SW 1271 (cell line): ENCODE measurements around the gene DHX34.
A peak's percentile ranks its signal among the peaks of the same experiment; 100 is the strongest.
"Not testable (repeated sequence)": the region's sequence is repeated elsewhere in the genome, so short reads cannot be mapped to it uniquely, and the experiment has no call there.

Experiments used
- DNase-seq, 2 experiments: peaks; one replicate each; lab custom pipeline; 2025; lab: John Stamatoyannopoulos, UW

Gene DHX34

DNA sequence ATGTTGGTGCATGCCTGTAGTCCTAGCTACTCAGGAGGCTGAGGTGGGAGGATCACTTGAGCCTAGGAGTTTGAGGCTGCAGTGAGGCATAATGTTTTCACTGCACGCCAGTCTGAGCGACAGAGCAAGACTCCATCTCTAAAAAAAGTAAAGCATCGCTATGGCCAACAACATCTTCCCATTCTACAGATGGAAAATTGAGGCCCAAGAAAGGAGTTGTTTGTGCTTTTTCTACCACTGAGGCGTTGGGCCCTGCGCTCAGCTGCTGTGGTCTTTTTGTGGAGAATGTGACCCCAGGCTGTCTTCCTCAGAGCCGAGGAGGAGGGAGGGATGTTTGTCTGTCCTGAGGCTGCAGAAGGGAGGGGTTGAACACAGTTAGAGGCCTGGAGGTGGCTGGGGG lies 17.6 kb upstream of the DHX34 start:
- no peak for DNase-seq

DNA sequence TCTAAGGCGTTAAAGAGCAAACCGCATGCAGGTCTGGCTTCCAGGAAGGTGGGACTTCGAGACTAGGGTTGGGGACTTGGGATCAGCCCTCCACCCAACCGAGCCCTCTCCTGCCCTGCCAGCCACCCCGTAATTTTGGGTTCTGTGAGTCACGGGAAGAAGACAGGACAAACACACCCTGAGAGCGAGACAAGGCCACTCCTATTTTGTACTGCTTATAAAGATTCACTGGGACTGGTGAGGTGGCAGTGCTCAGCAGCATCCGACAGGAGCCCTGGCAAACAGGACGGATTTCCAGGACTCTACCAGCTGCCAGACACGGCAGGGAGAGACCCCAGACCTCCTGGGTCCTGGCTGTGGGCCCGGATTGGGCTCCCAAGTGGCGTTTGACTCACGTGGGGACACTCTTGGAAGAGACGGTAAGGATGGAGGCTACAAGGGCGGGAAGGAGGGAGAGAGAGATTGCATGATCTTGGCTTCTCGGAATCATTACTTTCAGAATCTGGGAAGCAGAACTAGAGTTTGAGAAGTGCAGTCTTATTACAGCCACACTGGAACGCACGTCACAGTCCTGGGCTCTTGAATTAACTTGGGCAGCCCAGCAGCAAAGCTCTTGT lies 17.1 kb upstream of the DHX34 start, which contains the start of gene C5AR2:
Gene C5AR2 (plus strand): TSS at position 245 of the 617 bp plus-strand sequence. CDS start 8,625 bp downstream, outside the sequence.
- no peak for DNase-seq

DNA sequence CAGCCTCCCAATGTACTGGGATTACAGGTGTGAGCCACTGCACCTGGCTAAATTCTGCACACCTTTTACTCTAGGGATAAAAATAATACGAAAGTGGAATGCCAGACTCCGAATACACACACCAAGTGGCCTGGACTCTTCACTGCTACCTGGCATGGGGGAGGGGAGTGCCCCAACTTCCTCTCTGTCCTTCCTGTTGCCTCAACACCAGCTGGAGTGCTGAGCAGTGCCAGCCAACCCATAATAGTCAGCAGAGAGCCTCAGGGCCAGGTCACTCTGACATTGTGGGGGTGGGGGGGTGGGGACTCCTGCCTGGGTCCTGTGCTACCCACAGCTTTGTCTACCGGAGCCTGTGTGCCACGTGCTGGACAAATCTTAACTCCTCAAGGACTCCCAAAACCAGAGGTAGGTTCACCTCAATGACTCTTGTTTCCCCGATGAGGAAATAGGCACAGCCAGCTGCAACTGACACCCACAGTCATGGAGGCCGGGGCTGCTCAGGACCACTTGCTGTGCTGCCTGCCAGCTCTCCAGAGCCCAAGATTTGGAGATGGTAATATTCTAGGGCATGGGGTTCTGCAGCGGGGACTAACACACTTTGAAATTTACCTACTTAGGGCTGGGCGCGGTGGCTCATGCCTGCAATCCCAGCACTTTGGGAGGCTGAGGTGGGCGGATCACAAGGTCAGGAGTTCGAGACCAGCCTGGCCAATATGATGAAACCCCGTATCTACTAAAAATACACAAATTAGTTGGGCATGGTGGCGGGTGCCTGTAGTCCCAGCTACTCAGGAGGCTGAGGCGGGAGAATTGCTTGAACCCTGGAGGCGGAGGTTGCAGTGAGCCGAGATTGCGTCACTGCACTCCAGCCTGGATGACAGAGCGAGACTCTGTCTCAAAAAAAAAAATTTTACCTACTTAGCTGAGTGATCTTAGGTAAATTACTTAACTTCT lies 12.1 kb upstream of the DHX34 start:
- DNase-seq = not testable (repeated sequence)

DNA sequence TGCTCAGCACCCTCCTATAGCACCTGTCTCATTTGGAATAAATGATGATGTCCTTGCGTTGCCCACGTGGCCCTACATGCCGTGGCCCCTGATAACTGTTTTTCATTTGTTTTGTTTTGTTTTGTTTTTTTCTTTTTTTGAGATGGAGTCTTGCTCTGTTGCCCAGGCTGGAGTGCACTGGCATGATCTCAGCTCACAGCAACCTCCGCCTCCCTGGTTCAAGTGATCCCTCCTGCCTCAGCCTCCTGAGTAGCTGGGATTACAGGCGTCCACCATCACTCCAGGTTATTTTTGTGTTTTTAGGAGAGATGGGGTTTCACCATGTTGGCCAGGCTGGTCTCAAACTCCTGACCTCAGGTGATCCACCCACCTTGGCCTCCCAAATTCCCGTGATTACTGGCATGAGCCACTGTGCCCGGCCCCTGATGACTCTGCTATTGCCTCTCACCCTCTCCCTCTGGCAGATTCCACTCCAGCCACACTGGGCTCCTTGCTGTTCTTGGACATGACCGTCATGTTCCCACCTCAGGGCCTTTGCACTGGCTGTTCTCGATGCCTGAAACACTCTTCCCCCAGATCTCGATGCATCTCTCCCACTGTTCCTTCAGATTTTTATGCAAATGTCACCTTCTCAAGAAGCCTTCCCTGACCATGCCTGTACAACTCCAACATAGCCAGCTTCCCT lies 9.8 kb upstream of the DHX34 start:
- no peak for DNase-seq

DNA sequence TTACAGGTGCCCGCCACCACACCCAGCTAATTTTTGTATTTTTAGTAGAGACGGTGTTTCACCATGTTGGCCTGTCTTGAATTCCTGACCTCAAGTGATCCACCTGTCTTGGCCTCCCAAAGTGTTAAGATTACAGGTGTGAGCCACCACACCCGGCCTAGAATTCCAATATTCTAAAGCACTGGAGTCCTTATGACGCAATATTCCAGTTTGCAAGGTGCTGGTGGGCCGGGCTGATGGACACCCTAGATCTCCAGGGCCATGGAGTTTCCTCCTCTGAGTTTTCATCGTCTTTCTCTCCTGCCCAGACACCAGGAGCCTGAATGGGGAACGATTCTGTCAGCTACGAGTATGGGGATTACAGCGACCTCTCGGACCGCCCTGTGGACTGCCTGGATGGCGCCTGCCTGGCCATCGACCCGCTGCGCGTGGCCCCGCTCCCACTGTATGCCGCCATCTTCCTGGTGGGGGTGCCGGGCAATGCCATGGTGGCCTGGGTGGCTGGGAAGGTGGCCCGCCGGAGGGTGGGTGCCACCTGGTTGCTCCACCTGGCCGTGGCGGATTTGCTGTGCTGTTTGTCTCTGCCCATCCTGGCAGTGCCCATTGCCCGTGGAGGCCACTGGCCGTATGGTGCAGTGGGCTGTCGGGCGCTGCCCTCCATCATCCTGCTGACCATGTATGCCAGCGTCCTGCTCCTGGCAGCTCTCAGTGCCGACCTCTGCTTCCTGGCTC lies 8.5 kb upstream of the DHX34 start:
- DNase-seq = no peak

DNA sequence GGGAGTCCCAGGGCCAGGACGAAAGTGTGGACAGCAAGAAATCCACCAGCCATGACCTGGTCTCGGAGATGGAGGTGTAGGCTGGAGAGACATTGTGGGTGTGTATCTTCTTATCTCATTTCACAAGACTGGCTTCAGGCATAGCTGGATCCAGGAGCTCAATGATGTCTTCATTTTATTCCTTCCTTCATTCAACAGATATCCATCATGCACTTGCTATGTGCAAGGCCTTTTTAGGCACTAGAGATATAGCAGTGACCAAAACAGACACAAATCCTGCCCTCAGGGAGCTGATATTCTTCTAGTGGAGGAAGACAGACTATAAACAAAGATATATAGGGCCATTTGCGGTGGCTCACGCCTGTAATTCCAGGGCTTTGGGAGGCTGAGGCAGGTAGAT lies 7.4 kb upstream of the DHX34 start:
- no peak for DNase-seq

DNA sequence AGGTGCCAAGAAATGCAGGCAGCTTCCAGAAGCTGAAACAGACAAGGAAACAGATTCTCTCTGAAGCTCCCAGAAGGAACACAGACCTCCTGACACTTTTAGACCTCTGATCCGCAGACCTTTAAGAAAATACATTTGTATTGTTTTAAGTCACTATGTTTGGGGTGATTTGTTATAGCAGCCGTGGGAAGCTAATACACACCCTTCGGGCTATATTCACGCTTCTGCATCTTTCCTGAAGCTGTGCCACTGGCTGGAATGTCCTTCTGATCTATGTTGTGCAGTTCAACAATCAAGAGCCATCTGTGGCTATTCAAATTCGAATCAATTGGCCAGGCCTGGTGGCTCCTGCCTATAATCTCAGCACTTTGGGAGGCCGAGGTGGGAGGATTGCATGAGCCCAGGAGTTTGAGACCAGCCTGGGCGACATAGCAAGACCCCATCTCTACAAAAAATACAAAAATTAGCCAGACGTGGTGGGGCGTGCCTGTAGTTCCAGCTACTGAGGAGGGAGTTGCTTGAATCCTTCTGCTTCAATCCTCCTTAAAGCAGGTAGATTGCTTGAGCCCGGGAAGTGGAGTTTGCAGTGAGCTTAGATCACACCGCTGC lies 5.8 kb upstream of the DHX34 start:
- no peak for DNase-seq

DNA sequence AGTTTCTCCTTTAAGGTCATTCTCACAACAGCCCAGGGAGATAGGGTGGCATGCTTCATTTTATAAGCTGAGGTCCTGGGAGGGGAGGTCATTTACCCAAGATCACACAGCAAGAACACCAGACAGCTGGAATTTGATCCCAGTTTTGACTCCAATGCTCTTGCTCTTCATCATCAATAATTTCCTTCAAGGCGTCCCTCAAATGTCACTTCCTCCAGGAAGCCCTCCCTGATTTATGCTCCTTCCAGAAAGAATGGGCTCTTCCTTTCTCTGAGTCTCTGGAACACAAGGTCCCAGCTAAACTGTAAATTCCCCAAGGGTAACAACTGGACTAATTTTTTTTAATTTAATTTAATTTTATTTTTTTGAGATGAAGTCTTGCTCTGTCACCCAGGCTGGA lies 4.7 kb upstream of the DHX34 start:
- DNase-seq = no peak

DNA sequence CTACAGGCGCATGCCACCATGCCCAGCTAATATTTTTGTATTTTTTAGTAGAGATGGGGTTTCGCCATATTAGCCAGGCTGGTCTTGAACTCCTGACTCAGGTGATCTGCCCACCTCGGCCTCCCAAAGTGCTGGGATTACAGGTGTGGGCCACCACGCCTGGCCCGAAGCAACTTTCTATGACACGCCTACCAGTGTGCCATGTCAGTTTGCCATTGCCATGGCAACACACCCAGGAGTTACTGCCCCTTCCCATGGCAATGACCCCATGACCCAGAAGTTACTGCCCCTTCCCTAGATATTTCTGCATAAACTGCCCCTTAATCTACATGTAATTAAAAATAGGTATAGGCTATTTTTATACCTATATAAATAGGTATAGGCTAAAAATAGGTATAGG lies 3.1 kb upstream of the DHX34 start:
- not testable (repeated sequence) for DNase-seq

DNA sequence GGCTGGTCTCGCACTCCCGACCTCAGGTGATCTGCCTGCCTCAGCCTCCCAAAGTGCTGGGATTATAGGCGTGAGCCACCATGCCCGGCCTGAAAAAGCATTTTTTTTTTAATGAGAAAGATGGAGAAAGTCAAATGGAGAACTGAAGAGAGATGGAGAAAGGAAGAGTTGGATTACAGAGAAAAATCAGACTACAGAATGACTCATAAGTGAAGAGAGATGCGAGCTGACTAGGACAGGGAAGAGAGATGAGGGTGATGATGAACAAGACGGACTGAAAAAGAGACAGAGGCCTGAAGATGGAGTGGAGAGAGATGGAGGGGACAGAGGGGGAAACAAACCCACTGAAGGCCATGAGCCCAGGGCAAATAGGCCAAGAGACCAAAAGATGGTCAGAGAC lies 1.5 kb downstream of the DHX34 start:
- no peak for DNase-seq

DNA sequence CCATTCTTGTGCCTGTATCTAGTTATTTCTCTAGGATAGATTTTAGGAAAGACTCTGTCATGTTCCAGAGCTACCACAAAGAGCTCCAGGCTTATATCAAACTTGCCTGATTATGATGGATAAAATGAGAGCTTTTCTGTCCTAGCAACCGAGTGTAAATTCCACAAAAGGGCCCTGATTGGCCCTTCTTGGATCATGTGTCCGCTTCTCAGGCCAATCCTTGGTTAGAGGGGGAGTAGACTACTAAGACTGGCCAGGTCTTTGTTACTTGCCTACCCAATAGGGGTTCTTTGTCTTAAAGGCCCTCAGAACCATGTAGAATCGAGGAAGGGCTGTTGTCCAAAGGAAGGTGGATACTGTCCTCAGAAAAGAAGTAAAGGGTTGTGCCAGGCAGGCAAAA lies 2.4 kb downstream of the DHX34 start:
- DNase-seq = peak in 1 of 2 experiments; percentile 40

DNA sequence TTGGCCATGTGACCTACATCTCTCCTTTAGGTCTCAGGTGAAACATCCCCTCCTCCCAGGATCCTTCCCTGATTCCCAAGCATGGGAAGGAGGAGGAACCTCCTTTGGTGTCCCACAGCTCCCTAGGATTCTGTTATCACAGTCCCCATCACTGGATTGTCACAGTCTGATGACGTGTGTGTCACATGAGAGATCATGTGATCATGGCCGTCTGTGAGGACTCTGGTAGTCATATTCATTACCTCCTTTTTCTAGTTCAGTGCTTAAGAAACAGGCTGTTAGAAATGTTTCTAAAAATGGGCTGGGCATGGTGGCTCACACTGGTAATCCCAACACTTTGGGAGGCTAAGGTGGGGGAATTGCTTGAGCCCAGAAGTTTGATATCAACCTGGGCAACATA lies 3.0 kb downstream of the DHX34 start:
- DNase-seq = no peak

DNA sequence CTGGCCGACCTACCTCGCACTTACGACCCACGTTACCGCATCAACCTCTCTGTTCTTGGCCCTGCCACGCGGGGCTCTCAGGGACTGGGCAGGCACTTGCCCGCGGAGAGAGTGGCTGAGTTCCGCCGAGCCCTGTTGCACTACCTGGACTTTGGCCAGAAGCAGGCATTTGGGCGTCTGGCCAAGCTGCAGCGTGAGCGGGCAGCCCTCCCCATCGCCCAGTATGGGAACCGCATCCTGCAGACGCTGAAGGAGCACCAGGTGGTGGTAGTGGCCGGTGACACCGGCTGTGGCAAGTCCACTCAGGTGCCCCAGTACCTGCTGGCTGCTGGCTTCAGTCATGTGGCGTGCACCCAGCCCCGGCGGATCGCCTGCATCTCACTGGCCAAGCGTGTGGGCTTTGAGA lies 4.2 kb downstream of the DHX34 start:
- DNase-seq = no peak

DNA sequence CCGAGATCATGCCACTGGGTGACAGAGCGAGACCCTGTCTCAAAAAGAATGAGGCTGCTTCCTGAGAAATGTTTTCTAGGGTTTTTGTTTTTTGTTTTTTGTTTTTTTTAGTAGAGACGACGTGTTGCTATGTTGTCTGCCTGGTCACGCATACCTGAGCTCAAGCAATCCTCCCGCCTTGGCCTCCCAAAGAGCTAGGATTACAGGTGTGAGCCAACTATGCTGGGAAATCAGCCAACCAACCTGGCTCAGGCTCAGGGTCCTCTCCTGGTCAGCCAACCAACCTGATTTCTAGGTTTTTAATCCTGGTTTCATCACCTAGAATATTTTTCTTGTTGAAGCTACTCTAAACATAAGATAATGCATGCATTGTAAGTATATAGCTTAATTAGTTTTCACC lies 7.8 kb downstream of the DHX34 start:
- no peak for DNase-seq

DNA sequence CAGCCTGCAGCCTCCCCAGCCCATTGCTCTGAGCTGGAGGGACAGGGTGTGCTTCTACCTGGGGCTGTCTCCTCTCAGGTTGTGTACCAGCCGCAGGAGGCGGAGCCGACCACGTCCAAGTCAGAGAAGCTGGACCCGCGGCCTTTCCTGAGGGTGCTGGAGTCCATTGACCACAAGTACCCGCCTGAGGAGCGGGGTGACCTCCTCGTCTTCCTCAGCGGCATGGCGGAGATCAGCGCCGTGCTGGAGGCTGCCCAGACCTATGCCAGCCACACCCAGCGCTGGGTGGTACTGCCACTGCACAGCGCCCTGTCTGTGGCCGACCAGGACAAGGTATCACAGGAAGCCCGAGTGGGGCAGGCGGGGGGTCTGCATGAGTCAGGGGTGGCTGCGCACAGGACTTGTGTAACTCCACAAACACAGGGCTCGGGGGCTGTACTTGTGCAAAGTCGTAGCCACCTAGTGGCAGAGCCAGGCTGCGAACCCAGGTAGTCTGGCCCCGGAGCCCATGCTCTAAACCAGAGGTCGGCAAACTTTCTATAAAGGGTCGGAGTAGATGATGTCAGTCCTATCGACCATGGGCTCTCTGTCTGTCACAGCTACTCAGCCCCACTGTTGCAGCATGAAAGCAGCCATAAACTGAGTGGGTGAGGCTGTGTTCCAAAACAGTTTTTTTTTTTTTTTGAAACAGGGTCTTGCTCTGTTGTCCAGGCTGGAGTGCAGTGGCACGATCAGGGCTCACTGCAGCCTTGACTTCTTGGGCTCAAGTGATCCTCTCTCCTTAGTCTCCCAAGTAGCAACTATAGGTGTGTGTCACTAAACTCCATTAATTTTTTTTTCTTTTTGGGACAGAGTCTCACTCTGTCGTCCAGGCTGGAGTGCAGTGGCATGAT lies 8.9 kb downstream of the DHX34 start:
- no peak for DNase-seq

DNA sequence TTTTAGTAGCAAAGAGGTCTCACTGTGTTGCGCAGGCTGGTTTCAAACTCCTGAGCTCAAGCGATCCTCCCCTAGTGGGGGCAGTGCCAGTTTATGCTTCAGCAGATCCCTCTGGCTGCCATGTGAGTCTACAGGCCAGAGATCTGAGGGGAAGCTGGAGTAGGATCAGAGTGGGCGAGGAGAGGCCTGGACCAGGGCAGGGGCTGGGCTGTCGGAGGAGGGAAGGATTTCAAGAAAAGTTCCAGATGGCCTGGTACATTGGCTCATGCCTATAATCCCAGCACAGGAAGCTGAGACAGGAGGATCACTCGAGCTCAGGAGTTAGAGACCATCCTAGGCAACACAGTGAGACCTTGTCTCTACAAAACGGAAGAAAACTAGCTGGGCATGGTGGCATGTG lies 9.8 kb downstream of the DHX34 start:
- DNase-seq = no peak

DNA sequence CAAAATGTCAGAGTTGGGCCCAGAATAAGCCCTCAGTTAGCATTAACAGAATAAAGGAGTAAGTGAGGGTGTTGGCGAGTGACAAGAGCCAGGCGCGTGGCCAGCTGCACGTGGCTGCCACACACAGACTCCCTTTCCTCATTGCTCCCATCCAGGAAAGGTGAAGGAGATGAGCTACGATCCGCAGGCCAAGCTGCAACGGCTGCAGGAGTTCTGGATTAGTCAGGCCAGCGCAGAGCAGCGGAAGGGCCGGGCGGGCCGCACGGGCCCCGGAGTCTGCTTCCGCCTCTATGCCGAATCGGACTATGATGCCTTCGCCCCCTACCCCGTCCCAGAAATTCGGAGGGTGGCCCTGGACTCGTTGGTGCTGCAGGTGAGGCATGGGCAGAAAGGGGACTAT lies 13.2 kb downstream of the DHX34 start:
- DNase-seq = no peak

DNA sequence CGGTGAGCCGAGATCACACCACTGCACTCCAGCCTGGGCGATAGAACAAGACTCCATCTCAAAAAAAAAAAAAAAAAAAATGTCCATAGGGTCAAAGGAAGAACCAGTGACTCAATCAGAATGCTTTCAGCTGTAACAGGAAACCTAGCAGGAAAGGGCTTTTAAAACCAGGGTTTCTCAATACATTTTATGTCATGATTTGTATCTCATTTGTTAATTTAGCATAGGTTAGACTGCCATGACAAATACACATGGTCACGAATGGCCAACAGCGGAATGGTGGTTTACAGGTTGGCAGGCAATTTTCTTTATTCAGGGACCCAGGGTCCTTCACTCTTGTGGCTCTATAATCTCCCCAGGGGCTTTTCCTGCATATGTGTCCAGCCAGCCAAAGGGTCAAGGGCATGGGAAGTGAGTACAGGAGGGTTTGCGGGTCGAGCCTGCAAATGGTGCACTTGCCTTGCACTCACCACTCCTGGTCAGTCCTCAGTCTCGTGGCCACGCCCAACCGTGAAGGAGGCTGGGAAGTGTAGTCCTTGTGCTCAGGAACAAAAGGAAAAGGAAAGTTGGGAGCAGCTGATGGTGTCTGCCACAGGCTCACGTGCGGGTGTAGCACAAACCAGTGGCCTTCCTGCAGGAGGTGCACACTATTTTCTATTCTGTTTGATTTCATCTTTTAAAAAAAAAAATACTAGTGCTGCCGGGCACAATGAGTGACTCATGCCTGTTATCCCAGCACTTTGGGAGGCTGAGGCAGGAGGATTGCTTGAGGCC lies 14.8 kb downstream of the DHX34 start:
- DNase-seq = no peak

DNA sequence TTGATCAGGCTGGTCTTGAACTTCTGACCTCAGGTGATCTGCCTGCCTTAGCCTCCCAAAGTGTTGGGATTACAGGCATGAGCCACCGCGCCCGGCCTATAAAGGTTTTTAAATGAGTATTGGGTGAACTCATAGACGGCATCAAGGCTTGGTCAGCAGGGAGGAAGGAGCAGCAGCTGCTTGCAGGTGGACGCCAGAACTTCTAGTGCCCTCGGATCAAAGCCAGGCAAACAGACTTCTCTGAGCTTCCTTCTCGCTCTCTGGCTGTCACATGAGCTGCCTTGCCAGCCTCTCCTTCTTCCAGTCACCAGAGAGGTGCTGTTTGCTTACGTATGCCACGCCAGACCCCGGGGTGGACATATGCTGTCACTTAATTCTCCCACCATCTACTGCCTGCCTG lies 16.3 kb downstream of the DHX34 start:
- not testable (repeated sequence) for DNase-seq
